Right atrium auricular region (tissue), 2 donors: ENCODE results near the gene PTGES3. TPM values are rescaled to one million over a fixed set of nuclear protein-coding genes. Genes with fewer than 3 reads are reported as not detected.

ENCODE experiments used
- DNase-seq: peaks from one replicate; pipeline ENCODE4 v3.0.0-alpha.2; 2019; ENCODE audit warnings: low spot score
- H3K27ac ChIP-seq, 2 donors: fragments of 200-600 bp; sonication (generic); 1 replicate in 1 of 2; 2 replicates in 1 of 2; pipeline ENCODE4 v1.5.1; 2016 to 2019
- H3K27me3 ChIP-seq, 2 donors: fragments of 200-600 bp; sonication (generic); one replicate each; pipeline versions ENCODE4 v1.5.1 to v1.6.0; 2017 to 2019
- H3K36me3 ChIP-seq: fragments of 200-600 bp; sonication (generic); one replicate; pipeline ENCODE4 v1.5.1; 2016
- H3K4me1 ChIP-seq, 2 donors: fragments of 200-600 bp; sonication (generic); one replicate each; pipeline versions ENCODE4 v1.5.1 to v1.6.0; 2017 to 2019
- H3K4me3 ChIP-seq, 2 donors: fragments of 200-600 bp; sonication (generic); 1 replicate in 1 of 2; 2 replicates in 1 of 2; pipeline ENCODE4 v1.5.1; 2017 to 2019; ENCODE audit warnings: mild to moderate bottlenecking in 1 of 2, moderate library complexity in 1 of 2
- H3K9me3 ChIP-seq, 2 donors: fragments of 200-600 bp; sonication (generic); one replicate each; pipeline ENCODE4 v1.5.1; 2019
- CTCF ChIP-seq, 2 donors: fragments of 200-600 bp; sonication (generic); IDR thresholded peaks; one replicate each; pipeline ENCODE4 v1.5.1; 2019; ENCODE audit warnings: antibody characterized with exemption in 2 of 2
- total RNA-seq, 2 donors: library from RNA; depleted of rRNA; stranded (reverse); fragments of >200 nt; gene quantifications; one replicate each; pipeline ENCODE4 v1.1.0, GENCODE V29; 2016

Gene PTGES3
- total RNA-seq, 2 donors from 2014 or later: 69.6 to 71.1 TPM

- no peaks in the 10 kb centered on the region for H3K27me3 ChIP-seq
- no peak overlapping the region for H3K27ac ChIP-seq
- TF ChIP-seq CTCF (IDR thresholded peaks at IDR 0.05): no peak
- DNase-seq: peak; percentile 16
- H3K4me3 ChIP-seq: no peak overlapping the region
- H3K36me3 ChIP-seq: peaks cover 4% of the 10 kb centered on the region
- no peaks in the 10 kb centered on the region for H3K9me3 ChIP-seq
- H3K4me1 ChIP-seq: peaks cover 0 to 50% of the 10 kb centered on the region in 2 donors
Measured at GRCh38 chr12:56677680-56678079, 10.4 kb downstream of the PTGES3 start.

GRCh38 chr12:56676851-56677580 is 11.1 kb downstream of the PTGES3 start:
- Histone ChIP-seq H3K27ac (no peak overlapping the region), H3K9me3 (no peaks in the 10 kb centered on the region), H3K27me3 (no peaks in the 10 kb centered on the region), H3K4me1 (peaks cover 0 to 47% of the 10 kb centered on the region in 2 donors), H3K36me3 (peaks cover 10% of the 10 kb centered on the region), H3K4me3 (no peak overlapping the region)
- peak; percentile 46 for DNase-seq
- TF ChIP-seq CTCF (IDR thresholded peaks at IDR 0.05): no peak

GRCh38 chr12:56671608-56672007 is 16.5 kb downstream of the PTGES3 start:
- H3K27me3 ChIP-seq: no peaks in the 10 kb centered on the region
- no peak for TF ChIP-seq CTCF (IDR thresholded peaks at IDR 0.05)
- peaks cover 0 to 20% of the 10 kb centered on the region in 2 donors for H3K4me1 ChIP-seq
- H3K4me3 ChIP-seq: no peak overlapping the region
- H3K27ac ChIP-seq: no peak overlapping the region
- H3K9me3 ChIP-seq: no peaks in the 10 kb centered on the region
- DNase-seq: no peak
- H3K36me3 ChIP-seq: peaks cover 54% of the 10 kb centered on the region

- Histone ChIP-seq H3K4me1 (peaks cover 0 to 13% of the 10 kb centered on the region in 2 donors), H3K36me3 (peaks cover 62% of the 10 kb centered on the region), H3K27ac (no peak overlapping the region), H3K9me3 (no peaks in the 10 kb centered on the region), H3K27me3 (no peaks in the 10 kb centered on the region), H3K4me3 (no peak overlapping the region)
- no peak for TF ChIP-seq CTCF (IDR thresholded peaks at IDR 0.05)
- no peak for DNase-seq
Measured at GRCh38 chr12:56670836-56671235, 17.2 kb downstream of the PTGES3 start.

GRCh38 chr12:56668197-56668457 is 20.0 kb downstream of the PTGES3 start:
- Histone ChIP-seq H3K9me3 (no peaks in the 10 kb centered on the region), H3K36me3 (peaks cover 89% of the 10 kb centered on the region), H3K27ac (no peak overlapping the region), H3K4me3 (no peak overlapping the region), H3K4me1 (peaks cover 0 to 7% of the 10 kb centered on the region in 2 donors), H3K27me3 (no peaks in the 10 kb centered on the region)
- no peak for TF ChIP-seq CTCF (IDR thresholded peaks at IDR 0.05)
- DNase-seq: no peak
